Lower leg skin (tissue), 4 donors: ENCODE data around the gene H6PD. TPM values are rescaled to one million over a fixed set of nuclear protein-coding genes. Genes with fewer than 3 reads are reported as not detected.

Experiments used
- DNase-seq, 2 donors: peaks; one replicate each; pipeline ENCODE4 v3.0.0-alpha.2; 2019; ENCODE audit warnings: low spot score in 2 of 2
- H3K4me3 ChIP-seq: fragments of 200-600 bp; sonication (generic); 2 replicates; pipeline ENCODE4 v1.5.1; 2017; ENCODE audit warnings: mild to moderate bottlenecking, low read depth; ENCODE audit not compliant: poor library complexity, severe bottlenecking
- CTCF ChIP-seq, 3 donors: fragments of 450-650 bp; IDR thresholded peaks; one replicate each; pipeline ENCODE4 v1.5.1; 2016; ENCODE audit warnings: antibody characterized with exemption in 3 of 3, mild to moderate bottlenecking in 3 of 3, moderate library complexity in 2 of 3
- POLR2A ChIP-seq, 2 donors: fragments of 450-650 bp; IDR thresholded peaks; one replicate each; pipeline ENCODE4 v1.6.1; 2016 to 2017; ENCODE audit warnings: antibody characterized with exemption in 2 of 2, mild to moderate bottlenecking in 1 of 2, moderate library complexity in 1 of 2
- WGBS, 2 donors: methylation state at CpG; one replicate each; pipeline ENCODE4 v1.1.5; 2018; 5-methylcytosine and 5-hydroxymethylcytosine counted together
- intact Hi-C: fragments of 100-400 bp; cut with DNase I; formaldehyde crosslinking; loops from one replicate; pipeline ENCODE4 v1.15.0; 2023; ENCODE audit warnings: low total_unique reads
- total RNA-seq, 4 donors: library from RNA; depleted of rRNA; stranded (reverse); fragments of >200 nt; gene quantifications; one replicate each; pipeline ENCODE4 v1.1.0, GENCODE V29; 2016

Gene H6PD
- total RNA-seq, 4 donors from 2014 or later: 65.5 to 98.7 (median 87.8) TPM

GRCh38 chr1:9192578-9193232 lies 41.9 kb upstream of the H6PD start:
- WGBS, 2 donors: 85% methylated on average over 9 of the region's 9 CpGs
- no peak overlapping the region for H3K4me3 ChIP-seq
- intact Hi-C loops: no loop called here
- DNase-seq: no peak
- TF ChIP-seq POLR2A (IDR thresholded peaks at IDR 0.05) (no peak), CTCF (IDR thresholded peaks at IDR 0.05) (no peak)

- TF ChIP-seq CTCF (IDR thresholded peaks at IDR 0.05) (no peak), POLR2A (IDR thresholded peaks at IDR 0.05) (no peak)
- intact Hi-C loops: no loop called here
- no peak for DNase-seq
- no peak overlapping the region for H3K4me3 ChIP-seq
- 72 to 75% methylated on average over 5 of the region's 5 CpGs for WGBS, 2 donors
These were observed 41.3 kb upstream of the H6PD start for GRCh38 chr1:9193233-9193625.

- intact Hi-C loops: no loop called here
- no peak overlapping the region for H3K4me3 ChIP-seq
- no peak for TF ChIP-seq POLR2A (IDR thresholded peaks at IDR 0.05)
- no peak for TF ChIP-seq CTCF (IDR thresholded peaks at IDR 0.05)
- DNase-seq: no peak
- 76 to 82% methylated on average over 4 of the region's 4 CpGs for WGBS, 2 donors
These were observed 40.5 kb upstream of the H6PD start for GRCh38 chr1:9194024-9194423.

- H3K4me3 ChIP-seq: no peak overlapping the region
- WGBS, 2 donors: 85 to 86% methylated on average over 8 of the region's 8 CpGs
- DNase-seq: no peak
- no peak for TF ChIP-seq CTCF (IDR thresholded peaks at IDR 0.05)
- no peak for TF ChIP-seq POLR2A (IDR thresholded peaks at IDR 0.05)
- intact Hi-C loops: loop anchor here (5.0 kb wide), 1 partner anchor 83 kb away; no protein-coding TSS in a partner anchor
These were observed 38.9 kb upstream of the H6PD start for GRCh38 chr1:9195651-9196050.

- peak in 1 of 3 donors; percentile 48 for TF ChIP-seq CTCF (IDR thresholded peaks at IDR 0.05)
- no peak for TF ChIP-seq POLR2A (IDR thresholded peaks at IDR 0.05)
- intact Hi-C loops: loop anchor here (5.0 kb wide), 1 partner anchor 84 kb away; no protein-coding TSS in a partner anchor
- 22 to 24% methylated on average over 30 to 31 of the region's 31 CpGs for WGBS, 2 donors
- H3K4me3 ChIP-seq: no peak overlapping the region
- peak; percentile 62 to 92 for DNase-seq
These were observed 38.2 kb upstream of the H6PD start for GRCh38 chr1:9196129-9197040.
